MM.1S (cell line): ENCODE measurements around the gene MASP1.

Experiments
- DNase-seq: peaks from one replicate; pipeline ENCODE4 v3.0.0-alpha.2; 2015
- H2AFZ ChIP-seq: fragments of 300-600 bp; sonication (generic); 2 replicates; pipeline ENCODE4 v1.6.0; 2016; ENCODE audit warnings: antibody characterized with exemption, low read length
- H3F3A ChIP-seq: fragments of 300-600 bp; sonication (generic); 2 replicates; pipeline ENCODE4 v1.6.1; 2016; ENCODE audit warnings: mild to moderate bottlenecking, antibody characterized with exemption, low read length, moderate library complexity, mixed read lengths; ENCODE audit not compliant: insufficient read depth
- H3K27ac ChIP-seq: fragments of 300-600 bp; sonication (generic); 2 replicates; pipeline ENCODE4 v1.5.1; 2016; ENCODE audit warnings: mild to moderate bottlenecking, low read length
- H3K27me3 ChIP-seq: fragments of 300-600 bp; sonication (generic); replicated peaks from 2 replicates; pipeline ENCODE4 v1.6.0; 2016; ENCODE audit warnings: low read length; ENCODE audit not compliant: insufficient read depth
- H3K36me3 ChIP-seq: fragments of 300-600 bp; sonication (generic); replicated peaks from 2 replicates; pipeline ENCODE4 v1.6.1; 2016; ENCODE audit warnings: mild to moderate bottlenecking, low read length, mixed read lengths; ENCODE audit not compliant: insufficient read depth
- H3K4me1 ChIP-seq: fragments of 300-600 bp; sonication (generic); 2 replicates; pipeline ENCODE4 v1.6.1; 2016; ENCODE audit warnings: low read length, mixed read lengths
- H3K4me2 ChIP-seq: fragments of 300-600 bp; sonication (generic); 2 replicates; pipeline ENCODE4 v1.6.0; 2016; ENCODE audit warnings: low read depth, low read length
- H3K4me3 ChIP-seq: fragments of 300-600 bp; sonication (generic); 2 replicates; pipeline ENCODE4 v1.5.1; 2016; ENCODE audit warnings: low read length, mixed read lengths
- H3K79me2 ChIP-seq: fragments of 300-600 bp; sonication (generic); 2 replicates; pipeline ENCODE4 v1.6.1; 2016; ENCODE audit warnings: mixed run types, low read length, mixed read lengths
- H3K9ac ChIP-seq: fragments of 300-600 bp; sonication (generic); 2 replicates; pipeline ENCODE4 v1.6.1; 2016; ENCODE audit warnings: low read length, mixed read lengths
- H3K9me2 ChIP-seq: fragments of 300-600 bp; sonication (generic); replicated peaks from 2 replicates; pipeline ENCODE4 v1.6.1; 2016; ENCODE audit warnings: mild to moderate bottlenecking, low read length, mixed read lengths; ENCODE audit not compliant: insufficient read depth
- H3K9me3 ChIP-seq: fragments of 300-600 bp; sonication (generic); replicated peaks from 2 replicates; pipeline ENCODE4 v1.6.1; 2016; ENCODE audit warnings: mild to moderate bottlenecking, low read length, mixed read lengths; ENCODE audit not compliant: insufficient read depth
- H4K20me1 ChIP-seq: fragments of 300-600 bp; sonication (generic); 2 replicates; pipeline ENCODE4 v1.6.1; 2016; ENCODE audit warnings: mild to moderate bottlenecking, low read length, moderate library complexity, mixed read lengths; ENCODE audit not compliant: insufficient read depth
- EZH2 ChIP-seq: fragments of 300-600 bp; sonication (generic); optimal IDR thresholded peaks from 2 replicates; pipeline ENCODE3; 2017; ENCODE audit warnings: low read depth, mild to moderate bottlenecking, antibody characterized with exemption, low read length, mixed read lengths
- EZH2phosphoT487 ChIP-seq: fragments of 300-600 bp; sonication (generic); IDR thresholded peaks from 2 replicates; pipeline ENCODE4 v1.6.1; 2018; ENCODE audit warnings: antibody characterized with exemption, low read length
- TF ChIP-seq, protein P1 (sequence below): fragments of 300-600 bp; sonication (generic); IDR thresholded peaks from 2 replicates; pipeline ENCODE4 v1.5.1; 2016; ENCODE audit warnings: antibody characterized with exemption, low read length, mixed read lengths

The MASP1 gene

DNA sequence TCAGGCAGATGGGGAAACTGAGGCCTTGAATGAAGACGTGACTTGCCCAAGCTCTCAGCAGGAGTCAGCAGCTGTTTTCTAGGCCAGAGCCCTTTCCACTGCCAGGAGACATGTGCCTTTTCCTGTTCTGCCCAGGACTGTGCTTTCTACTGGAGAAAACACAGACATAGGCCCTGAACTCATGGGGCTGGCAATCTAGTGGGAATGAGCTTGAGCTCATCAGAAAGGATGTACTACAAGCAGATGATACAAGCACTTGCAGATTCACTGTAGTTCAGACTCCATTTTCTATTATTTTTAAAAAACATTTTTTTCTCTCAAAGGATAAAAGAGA lies 14.4 kb downstream of the MASP1 start:
- no peak overlapping the region for H2AFZ ChIP-seq
- TF ChIP-seq EZH2phosphoT487 = no peak
- TF ChIP-seq EZH2 = no peak
- TF ChIP-seq, protein P1, sequence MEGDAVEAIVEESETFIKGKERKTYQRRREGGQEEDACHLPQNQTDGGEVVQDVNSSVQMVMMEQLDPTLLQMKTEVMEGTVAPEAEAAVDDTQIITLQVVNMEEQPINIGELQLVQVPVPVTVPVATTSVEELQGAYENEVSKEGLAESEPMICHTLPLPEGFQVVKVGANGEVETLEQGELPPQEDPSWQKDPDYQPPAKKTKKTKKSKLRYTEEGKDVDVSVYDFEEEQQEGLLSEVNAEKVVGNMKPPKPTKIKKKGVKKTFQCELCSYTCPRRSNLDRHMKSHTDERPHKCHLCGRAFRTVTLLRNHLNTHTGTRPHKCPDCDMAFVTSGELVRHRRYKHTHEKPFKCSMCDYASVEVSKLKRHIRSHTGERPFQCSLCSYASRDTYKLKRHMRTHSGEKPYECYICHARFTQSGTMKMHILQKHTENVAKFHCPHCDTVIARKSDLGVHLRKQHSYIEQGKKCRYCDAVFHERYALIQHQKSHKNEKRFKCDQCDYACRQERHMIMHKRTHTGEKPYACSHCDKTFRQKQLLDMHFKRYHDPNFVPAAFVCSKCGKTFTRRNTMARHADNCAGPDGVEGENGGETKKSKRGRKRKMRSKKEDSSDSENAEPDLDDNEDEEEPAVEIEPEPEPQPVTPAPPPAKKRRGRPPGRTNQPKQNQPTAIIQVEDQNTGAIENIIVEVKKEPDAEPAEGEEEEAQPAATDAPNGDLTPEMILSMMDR = no peak
- H4K20me1 ChIP-seq = no peaks in the 10 kb centered on the region

GRCh38 chr3:187276397-187277128 lies 15.0 kb downstream of the MASP1 start:
- H3K9ac ChIP-seq = no peak overlapping the region
- H3F3A ChIP-seq = no peaks in the 10 kb centered on the region
- H3K4me2 ChIP-seq = no peak overlapping the region
- H2AFZ ChIP-seq = no peak overlapping the region
- no peaks in the 10 kb centered on the region for H3K79me2 ChIP-seq
- no peaks in the 10 kb centered on the region for H3K27me3 ChIP-seq
- TF ChIP-seq EZH2 = no peak
- TF ChIP-seq, protein P1 = no peak
- H3K9me3 ChIP-seq = no peaks in the 10 kb centered on the region
- no peak overlapping the region for H3K27ac ChIP-seq
- no peaks in the 10 kb centered on the region for H3K9me2 ChIP-seq
- DNase-seq = no peak
- H3K36me3 ChIP-seq = no peaks in the 10 kb centered on the region
- H4K20me1 ChIP-seq = no peaks in the 10 kb centered on the region
- no peaks in the 10 kb centered on the region for H3K4me1 ChIP-seq
- no peak overlapping the region for H3K4me3 ChIP-seq

More for the DNA sequence above, 14.4 kb downstream of the MASP1 start:
- Histone ChIP-seq H3K27ac (no peak overlapping the region), H3K4me2 (no peak overlapping the region), H3K79me2 (no peaks in the 10 kb centered on the region), H3K4me3 (no peak overlapping the region), H3K4me1 (no peaks in the 10 kb centered on the region), H3F3A (no peaks in the 10 kb centered on the region), H3K9me3 (no peaks in the 10 kb centered on the region), H3K9ac (no peak overlapping the region), H3K36me3 (no peaks in the 10 kb centered on the region), H3K9me2 (no peaks in the 10 kb centered on the region), H3K27me3 (no peaks in the 10 kb centered on the region)
- DNase-seq = no peak

- H3K27me3 ChIP-seq = no peaks in the 10 kb centered on the region
- no peak overlapping the region for H3K9ac ChIP-seq
- no peak overlapping the region for H3K4me3 ChIP-seq
- no peaks in the 10 kb centered on the region for H3K79me2 ChIP-seq
- no peaks in the 10 kb centered on the region for H4K20me1 ChIP-seq
- no peak for DNase-seq
- no peaks in the 10 kb centered on the region for H3K36me3 ChIP-seq
- no peak overlapping the region for H3K4me2 ChIP-seq
- no peak overlapping the region for H3K27ac ChIP-seq
- H3K9me3 ChIP-seq = no peaks in the 10 kb centered on the region
- no peak for TF ChIP-seq EZH2phosphoT487
- TF ChIP-seq, protein P1 = no peak
- no peak for TF ChIP-seq EZH2
- H3K9me2 ChIP-seq = no peaks in the 10 kb centered on the region
- H3K4me1 ChIP-seq = no peaks in the 10 kb centered on the region
- H2AFZ ChIP-seq = no peak overlapping the region
- H3F3A ChIP-seq = no peaks in the 10 kb centered on the region
Measured at GRCh38 chr3:187274977-187275338, 16.6 kb downstream of the MASP1 start.
